ENCODE measurements around the gene LRRC45. TPM values are rescaled to one million over a fixed set of nuclear protein-coding genes. Genes with fewer than 3 reads are reported as not detected.

The LRRC45 gene
- total RNA-seq, 1 experiment from 2014 or later, result 21.3 TPM

DNA sequence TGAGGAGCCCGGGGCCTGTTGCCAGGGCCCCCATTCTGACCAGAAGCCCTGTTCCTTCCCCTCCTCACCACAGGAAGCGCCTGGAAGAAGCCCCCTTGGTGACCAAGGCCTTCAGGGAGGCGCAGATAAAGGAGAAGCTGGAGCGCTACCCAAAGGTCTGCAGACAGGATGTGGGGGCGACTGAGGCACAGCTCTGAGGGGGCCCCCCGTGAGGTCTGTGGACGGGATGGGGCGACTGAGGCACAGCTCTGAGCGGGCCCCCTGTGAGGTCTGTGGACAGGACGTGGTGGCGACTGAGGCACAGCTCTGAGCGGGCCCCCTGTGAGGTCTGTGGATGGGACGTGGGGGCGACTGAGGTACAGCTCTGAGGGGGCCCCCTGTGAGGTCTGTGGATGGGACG is 13.7 kb upstream of the LRRC45 start:
- no peak for DNase-seq
- peaks cover 33% of the 10 kb centered on the region for H3K4me1 ChIP-seq
- H3K9me3 ChIP-seq (replicated peaks), result no peaks in the 10 kb centered on the region
- no peak overlapping the region for H3K4me3 ChIP-seq
- no peaks in the 10 kb centered on the region for H3K27me3 ChIP-seq
- no peak overlapping the region for H3K27ac ChIP-seq
- H3K36me3 ChIP-seq, result no peaks in the 10 kb centered on the region

DNA sequence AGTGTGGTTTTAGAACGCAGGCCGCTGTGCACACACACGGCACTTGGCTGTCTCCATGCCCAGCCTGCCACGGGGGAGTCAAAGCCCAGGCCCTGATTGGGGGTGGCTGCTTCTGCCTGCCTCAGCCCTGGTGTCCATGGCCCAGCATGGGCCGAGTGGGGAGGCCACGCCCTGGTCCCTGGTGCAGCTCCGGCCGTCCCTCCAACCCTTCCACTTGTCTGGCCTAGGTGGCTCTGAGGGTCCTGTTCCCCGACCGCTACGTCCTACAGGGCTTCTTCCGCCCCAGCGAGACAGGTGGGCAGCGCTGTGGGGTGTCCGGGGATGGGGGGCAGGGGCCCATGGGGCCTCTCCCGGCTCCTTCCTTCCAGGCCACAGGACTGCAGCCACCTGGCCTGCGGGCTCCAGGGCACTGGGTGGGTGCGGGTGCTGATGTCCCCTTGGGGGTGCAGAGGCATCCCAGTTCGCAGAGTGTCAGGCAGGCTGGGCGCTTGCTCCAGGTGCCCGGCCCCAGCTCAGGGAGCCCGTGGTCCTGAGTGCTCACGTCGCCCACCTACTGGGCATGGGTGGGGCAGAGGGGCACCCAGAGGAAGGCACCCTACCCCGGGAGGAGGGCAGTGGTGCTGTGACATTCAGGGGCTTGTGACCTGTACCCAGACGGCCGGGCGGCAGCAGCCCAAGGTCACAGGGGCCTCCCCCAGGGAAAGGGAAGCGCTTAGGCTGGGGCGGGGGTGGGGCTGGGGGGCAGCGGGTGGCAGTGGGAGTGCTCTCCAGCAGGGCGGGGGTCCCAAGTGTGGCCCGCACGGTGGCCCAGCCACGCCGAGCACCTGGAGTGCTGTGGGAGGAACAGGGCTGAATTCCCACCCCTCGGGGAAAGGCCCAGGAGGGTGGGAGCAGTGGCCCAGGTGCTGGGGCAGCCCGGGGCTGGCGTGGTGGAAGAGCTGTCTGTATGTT is 12.3 kb upstream of the LRRC45 start:
- Histone ChIP-seq H3K27me3 (no peaks in the 10 kb centered on the region), H3K4me3 (no peak overlapping the region), H3K36me3 (no peaks in the 10 kb centered on the region), H3K4me1 (peaks cover 29% of the 10 kb centered on the region), H3K9me3 (replicated peaks) (no peaks in the 10 kb centered on the region), H3K27ac (no peak overlapping the region)
- DNase-seq, result no peak

DNA sequence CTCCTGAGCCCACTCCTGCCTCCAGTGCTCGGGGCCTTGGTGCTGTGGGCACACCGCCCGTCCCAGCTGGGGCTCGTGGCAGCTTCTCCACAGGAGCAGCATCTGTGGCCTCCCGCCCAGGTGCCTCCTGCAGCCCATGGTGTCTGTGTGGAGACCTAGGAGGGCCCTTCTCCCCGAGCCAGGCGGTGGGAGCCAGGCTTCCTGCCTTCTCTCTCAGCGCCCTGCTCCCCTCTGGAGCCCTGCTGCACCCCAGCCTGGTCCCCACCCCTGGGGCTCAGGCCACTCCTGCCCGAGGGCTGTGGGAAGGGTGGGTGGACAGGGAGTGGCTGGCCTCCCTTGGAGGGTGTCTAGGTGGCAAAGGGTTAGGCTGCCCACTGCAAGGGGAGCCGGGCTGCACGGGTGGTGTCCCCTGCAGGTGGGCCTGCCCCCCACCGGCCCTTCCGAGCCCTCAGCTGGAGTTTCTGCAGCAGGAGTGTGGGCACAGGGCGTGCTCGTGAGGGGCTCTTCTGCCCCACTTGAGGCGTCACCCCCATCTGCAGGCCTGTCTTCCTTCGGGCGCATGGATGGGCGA is 11.4 kb upstream of the LRRC45 start:
- Histone ChIP-seq H3K4me1 (peaks cover 29% of the 10 kb centered on the region), H3K36me3 (no peaks in the 10 kb centered on the region), H3K9me3 (replicated peaks) (no peaks in the 10 kb centered on the region), H3K4me3 (no peak overlapping the region), H3K27ac (no peak overlapping the region), H3K27me3 (no peaks in the 10 kb centered on the region)
- DNase-seq, result no peak

DNA sequence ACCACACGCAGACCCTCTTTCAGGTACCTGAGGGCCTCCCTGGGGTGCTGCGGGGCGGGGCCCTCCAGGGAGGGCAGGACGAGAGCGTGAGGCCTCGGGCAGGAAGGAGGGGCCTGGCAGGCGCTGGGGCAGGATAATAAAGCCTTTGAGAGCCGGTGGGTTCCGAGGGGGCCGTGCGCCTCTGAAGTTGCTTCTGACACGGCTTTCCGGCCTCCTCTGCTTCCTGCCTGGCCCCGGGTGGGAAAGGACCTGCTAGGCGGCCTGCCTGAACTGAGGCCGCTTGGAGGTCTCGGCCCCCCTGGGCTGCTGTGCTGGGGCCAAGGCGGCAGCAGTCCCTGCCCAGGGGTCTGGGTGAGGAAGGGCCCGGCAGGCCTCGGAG is 10.9 kb upstream of the LRRC45 start:
- peaks cover 25% of the 10 kb centered on the region for H3K4me1 ChIP-seq
- peak in 1 of 2 experiments; percentile 49 for DNase-seq
- H3K9me3 ChIP-seq (replicated peaks), result no peaks in the 10 kb centered on the region
- peak overlapping the region; percentile 19 for H3K27ac ChIP-seq
- H3K4me3 ChIP-seq, result no peak overlapping the region
- H3K27me3 ChIP-seq, result no peaks in the 10 kb centered on the region
- H3K36me3 ChIP-seq, result no peaks in the 10 kb centered on the region

DNA sequence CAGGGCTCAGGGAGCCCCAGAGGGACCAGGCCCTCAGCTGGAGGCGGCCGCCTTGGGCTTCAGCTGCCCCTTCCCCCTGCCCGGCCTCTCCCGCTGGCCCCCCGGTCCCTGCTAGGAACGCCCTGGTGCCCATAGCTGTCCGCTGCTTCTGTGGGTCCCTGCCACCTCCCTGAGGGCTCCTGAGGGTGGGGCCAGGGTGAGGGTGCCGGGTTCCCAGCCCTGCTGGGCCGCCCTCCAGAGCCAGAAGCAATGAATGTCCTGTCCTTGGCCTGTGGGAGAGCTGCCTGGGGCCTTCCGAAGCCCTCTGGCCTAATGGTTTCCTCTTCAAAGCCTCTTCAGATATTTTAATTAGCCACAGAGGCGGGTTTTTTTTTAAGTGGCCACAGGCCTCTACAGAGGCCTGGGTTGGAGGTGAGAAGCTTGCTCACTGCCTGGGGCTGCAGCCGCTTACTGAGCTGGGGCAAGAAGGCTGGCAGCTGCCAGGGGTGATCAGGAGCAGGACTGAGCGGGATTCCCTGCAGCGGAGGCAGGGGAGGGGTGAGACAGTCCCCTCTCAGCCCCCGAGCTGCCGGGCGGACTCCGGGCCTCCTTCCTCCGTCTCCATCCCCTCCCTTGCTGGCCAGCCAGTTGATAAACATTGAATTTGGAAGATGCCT is 10.3 kb upstream of the LRRC45 start:
- H3K27me3 ChIP-seq, result no peaks in the 10 kb centered on the region
- H3K9me3 ChIP-seq (replicated peaks), result no peaks in the 10 kb centered on the region
- H3K4me3 ChIP-seq, result no peak overlapping the region
- DNase-seq, result peak; percentile 88 to 90
- no peaks in the 10 kb centered on the region for H3K36me3 ChIP-seq
- H3K27ac ChIP-seq, result peak overlapping the region; percentile 19
- peaks cover 20% of the 10 kb centered on the region for H3K4me1 ChIP-seq

DNA sequence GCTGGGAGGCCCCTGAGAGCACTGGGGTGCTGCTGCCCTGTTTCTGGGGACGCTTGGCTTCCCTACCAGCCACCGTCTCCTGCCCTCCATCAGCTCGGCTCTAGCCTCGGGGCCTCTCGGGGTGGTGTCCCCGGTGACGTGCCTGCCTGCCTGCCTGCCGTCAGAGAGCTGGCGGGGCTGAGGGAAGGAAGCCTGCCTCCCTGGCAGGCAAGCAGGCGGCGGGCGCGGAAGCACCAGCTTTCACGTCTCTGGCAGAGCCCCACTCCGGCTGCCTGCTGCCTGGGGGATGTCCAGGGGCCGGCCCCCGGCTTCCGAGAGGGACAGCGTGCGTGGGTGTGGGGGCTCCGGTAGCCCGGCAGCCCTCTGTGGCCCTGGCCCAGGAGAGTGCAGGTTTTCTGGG is 9.8 kb upstream of the LRRC45 start:
- H3K36me3 ChIP-seq, result no peaks in the 10 kb centered on the region
- H3K27ac ChIP-seq, result no peak overlapping the region; the same call in 1 of the 2 replicates
- peaks cover 15% of the 10 kb centered on the region for H3K4me1 ChIP-seq
- H3K9me3 ChIP-seq (replicated peaks), result no peaks in the 10 kb centered on the region
- H3K4me3 ChIP-seq, result no peak overlapping the region
- DNase-seq, result peak; percentile 45 to 53
- no peaks in the 10 kb centered on the region for H3K27me3 ChIP-seq

DNA sequence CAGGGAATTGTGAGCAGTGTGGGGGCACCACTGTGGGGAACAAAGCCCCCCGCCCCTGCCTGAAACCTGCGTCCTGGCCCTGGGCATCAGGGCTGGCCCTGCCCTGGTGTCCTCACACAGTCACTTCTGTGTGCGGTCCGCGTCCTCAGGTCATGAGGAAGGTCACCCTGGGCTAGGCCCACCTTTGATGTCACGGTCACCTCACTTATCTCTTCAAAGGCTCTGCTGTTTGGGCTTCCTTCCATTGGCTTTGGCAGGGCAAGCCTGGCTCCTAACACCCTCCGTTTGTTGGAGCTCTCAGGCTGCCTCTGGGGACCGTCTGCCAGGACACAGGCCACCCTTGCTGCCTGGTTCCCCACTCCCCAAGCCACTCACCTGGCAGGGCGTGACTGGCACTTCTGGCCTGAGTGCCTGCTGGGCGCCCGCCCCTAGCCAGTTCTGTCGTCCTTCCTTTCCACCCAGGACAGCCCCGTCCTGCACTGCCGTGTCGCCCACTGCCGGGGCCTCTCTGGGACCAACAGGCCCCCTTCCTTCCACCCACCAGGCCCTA is 9.3 kb upstream of the LRRC45 start:
- no peak overlapping the region for H3K4me3 ChIP-seq
- no peak overlapping the region for H3K27ac ChIP-seq
- H3K9me3 ChIP-seq (replicated peaks), result no peaks in the 10 kb centered on the region
- H3K4me1 ChIP-seq, result peaks cover 15% of the 10 kb centered on the region
- DNase-seq, result no peak
- H3K36me3 ChIP-seq, result no peaks in the 10 kb centered on the region
- no peaks in the 10 kb centered on the region for H3K27me3 ChIP-seq

DNA sequence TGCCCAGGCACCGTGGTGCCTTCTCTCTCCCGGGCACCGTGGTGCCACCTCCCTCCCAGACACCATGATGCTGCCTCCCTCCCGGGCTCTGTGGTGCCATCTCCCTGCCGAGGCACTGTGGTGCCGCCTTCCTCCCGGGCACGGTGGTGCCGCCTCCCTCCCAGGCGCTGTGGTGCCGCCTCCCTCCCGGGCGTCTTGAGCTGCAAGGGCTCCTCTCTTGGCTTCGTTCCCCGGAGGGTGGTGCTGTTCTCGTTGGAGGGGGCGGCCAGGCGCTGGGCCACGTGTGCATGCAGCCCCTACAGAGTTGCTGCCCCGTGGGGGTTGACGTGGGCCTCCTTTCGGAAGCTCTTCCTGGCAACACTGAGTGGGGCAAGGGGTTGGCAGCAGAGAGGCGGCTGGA is 8.7 kb upstream of the LRRC45 start:
- DNase-seq, result no peak
- Histone ChIP-seq H3K4me1 (peaks cover 15% of the 10 kb centered on the region), H3K9me3 (replicated peaks) (no peaks in the 10 kb centered on the region), H3K4me3 (no peak overlapping the region), H3K36me3 (no peaks in the 10 kb centered on the region), H3K27me3 (no peaks in the 10 kb centered on the region), H3K27ac (no peak overlapping the region)

DNA sequence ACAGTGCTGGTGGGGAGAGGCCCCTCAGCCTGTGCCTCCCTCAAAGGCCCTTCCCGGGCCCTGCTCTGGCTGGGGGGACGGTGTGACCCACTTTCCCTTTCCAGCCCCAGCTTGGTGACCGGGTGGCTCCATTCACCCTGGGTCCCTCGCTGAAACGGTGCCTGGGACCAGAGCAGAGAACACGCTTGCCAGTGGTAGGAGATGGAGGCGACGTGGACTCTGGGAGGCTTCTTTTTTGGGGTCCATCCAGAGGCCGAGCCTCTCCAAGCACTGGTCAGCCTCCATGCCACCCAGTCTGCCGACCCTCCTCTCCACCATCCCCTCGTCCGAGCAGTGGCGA is 8.2 kb upstream of the LRRC45 start:
- H3K27ac ChIP-seq, result no peak overlapping the region
- no peaks in the 10 kb centered on the region for H3K36me3 ChIP-seq
- H3K4me1 ChIP-seq, result peaks cover 15% of the 10 kb centered on the region
- no peaks in the 10 kb centered on the region for H3K27me3 ChIP-seq
- no peak for DNase-seq
- H3K4me3 ChIP-seq, result no peak overlapping the region
- H3K9me3 ChIP-seq (replicated peaks), result no peaks in the 10 kb centered on the region

DNA sequence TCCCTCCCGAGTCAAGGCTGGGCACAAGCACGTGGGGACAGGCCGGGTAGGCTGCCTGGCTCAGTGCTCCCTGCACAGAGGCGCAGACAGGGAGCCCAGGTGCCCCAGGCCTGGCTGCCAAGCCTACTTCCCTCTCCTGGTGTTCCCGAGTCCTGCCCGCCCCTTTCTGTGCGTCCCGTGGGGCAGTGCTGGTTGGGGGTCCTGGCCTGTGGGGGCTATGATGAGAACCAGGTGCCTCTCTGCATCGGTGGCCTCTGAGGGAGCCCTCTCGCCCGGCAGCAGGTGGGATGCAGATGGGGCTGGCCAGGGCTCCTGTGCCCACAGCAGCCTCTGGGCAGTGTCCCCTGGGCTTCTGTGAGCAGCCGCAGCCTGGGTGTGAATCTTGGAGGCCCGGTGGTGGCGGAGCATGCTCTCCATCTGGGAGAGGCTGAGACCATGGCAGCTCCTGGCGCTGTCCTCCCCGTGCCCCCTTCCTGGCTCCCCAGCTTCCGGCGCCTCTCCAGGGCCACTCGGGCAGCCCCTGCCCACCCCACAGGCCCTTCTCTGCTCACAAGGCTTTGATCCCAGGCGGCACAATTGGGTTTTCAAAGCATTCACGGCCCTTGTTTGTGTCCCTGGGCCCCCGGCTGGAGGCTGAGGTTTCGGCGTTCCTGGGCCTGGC is 7.7 kb upstream of the LRRC45 start:
- no peak for DNase-seq
- H3K27ac ChIP-seq, result no peak overlapping the region
- no peaks in the 10 kb centered on the region for H3K27me3 ChIP-seq
- H3K9me3 ChIP-seq (replicated peaks), result no peaks in the 10 kb centered on the region
- no peak overlapping the region for H3K4me3 ChIP-seq
- no peaks in the 10 kb centered on the region for H3K36me3 ChIP-seq
- H3K4me1 ChIP-seq, result peaks cover 15% of the 10 kb centered on the region

DNA sequence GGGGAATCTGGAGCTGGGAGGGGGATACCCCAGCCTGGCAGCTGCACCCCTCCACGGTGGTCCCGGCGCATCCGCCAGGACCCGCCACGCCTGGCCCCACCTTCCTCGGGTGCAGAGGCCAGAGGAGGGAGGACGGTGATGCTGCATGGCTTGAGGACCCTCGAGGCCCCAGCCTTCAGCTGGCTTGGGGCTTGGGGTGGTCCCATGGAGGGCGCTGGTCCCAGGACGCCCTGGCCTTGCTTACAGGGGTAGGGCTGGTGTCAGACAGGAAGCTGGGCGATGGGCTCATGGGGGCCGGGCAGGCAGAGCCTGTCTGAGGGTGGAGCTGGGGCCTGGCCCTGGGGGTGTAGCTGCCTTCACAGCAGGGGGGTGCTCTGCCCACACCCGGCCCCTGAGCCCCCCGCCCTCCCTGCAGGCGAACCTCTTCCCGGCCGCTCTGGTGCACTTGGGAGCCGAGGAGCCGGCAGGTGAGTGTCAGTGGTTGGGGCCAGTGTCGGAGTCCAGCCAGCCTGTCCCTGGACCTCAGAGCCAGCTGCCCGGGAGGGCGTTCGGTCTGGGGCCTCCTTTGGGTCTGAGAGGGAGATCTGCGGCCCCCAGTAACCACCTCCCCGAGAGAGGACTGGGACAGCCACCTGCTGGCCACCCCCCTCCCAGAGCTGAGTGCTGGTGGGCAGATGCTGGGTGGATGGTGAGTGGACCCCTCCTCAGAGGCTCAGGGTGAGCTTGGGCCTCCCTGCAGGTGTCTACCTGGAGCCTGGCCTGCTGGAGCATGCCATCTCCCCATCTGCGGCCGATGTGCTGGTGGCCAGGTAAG is 6.8 kb upstream of the LRRC45 start:
- no peaks in the 10 kb centered on the region for H3K27me3 ChIP-seq
- no peak for DNase-seq
- no peaks in the 10 kb centered on the region for H3K36me3 ChIP-seq
- no peaks in the 10 kb centered on the region for H3K9me3 ChIP-seq (replicated peaks)
- H3K27ac ChIP-seq, result no peak overlapping the region
- no peak overlapping the region for H3K4me3 ChIP-seq
- peaks cover 15% of the 10 kb centered on the region for H3K4me1 ChIP-seq

DNA sequence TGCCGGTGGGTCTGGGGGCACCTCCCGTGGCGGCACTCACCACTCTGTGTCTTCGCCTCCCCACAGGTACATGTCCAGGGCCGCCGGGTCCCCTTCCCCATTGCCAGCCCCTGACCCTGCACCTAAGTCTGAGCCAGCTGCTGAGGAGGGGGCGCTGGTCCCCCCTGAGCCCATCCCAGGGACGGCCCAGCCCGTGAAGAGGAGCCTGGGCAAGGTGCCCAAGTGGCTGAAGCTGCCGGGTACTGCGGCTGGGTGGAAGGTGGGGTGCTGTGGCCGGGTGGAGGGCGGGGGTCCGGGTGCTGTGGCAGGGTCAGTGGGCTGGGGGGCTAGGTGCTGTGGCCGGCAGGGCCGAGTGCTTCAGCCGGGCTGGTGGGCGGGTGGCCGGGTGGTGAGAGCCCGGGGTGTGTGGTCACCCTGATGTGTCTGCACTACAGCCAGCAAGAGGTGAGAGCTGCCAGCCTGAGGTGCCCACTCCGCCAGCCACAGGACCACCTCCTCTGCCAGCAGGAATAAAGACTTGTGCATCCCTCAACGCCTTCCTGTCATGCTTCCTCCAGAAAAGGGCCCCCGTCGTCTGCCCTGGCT is 6.1 kb upstream of the LRRC45 start:
- no peaks in the 10 kb centered on the region for H3K9me3 ChIP-seq (replicated peaks)
- no peaks in the 10 kb centered on the region for H3K27me3 ChIP-seq
- peaks cover 21% of the 10 kb centered on the region for H3K4me1 ChIP-seq
- H3K36me3 ChIP-seq, result no peaks in the 10 kb centered on the region
- H3K4me3 ChIP-seq, result no peak overlapping the region
- H3K27ac ChIP-seq, result no peak overlapping the region
- no peak for DNase-seq

DNA sequence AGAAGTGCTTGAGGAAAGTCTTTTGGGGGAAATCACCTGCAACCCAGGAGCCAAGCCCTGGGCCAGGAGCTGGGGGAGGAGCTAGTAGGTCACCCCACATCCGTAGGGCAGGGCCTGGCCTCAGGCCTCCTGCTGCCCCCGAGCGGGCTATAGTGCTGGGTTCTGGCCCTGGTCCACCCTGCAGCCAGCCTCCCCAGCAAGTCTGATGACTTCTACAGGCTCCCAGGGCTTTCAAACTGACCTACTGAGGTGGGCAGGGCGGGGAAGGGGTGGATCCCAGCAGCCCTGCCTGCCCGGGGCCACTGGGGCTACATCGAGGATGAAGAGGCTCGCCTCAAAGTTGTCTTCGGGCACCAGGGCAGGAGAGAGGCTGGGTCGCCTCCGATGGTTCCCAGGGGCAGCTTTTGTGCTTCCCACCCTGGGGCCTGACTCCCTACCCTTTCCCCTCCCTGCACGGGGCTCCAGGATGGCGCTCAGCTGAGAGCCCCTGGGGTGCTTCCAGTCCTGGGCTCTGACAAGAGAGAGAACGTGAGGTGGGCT is 5.4 kb upstream of the LRRC45 start:
- DNase-seq, result no peak
- Histone ChIP-seq H3K4me1 (peaks cover 14% of the 10 kb centered on the region), H3K27ac (no peak overlapping the region), H3K27me3 (no peaks in the 10 kb centered on the region), H3K9me3 (replicated peaks) (no peaks in the 10 kb centered on the region), H3K36me3 (no peaks in the 10 kb centered on the region), H3K4me3 (no peak overlapping the region)
